ENCODE data around the gene SNAPC5. TPM values are rescaled to one million over a fixed set of nuclear protein-coding genes. Genes with fewer than 3 reads are reported as not detected.

Gene SNAPC5
- total and polyA plus RNA-seq, 2 of the 4 experiments (the other 2 are of a cell fraction) = 25.9 to 26.3 TPM

DNA sequence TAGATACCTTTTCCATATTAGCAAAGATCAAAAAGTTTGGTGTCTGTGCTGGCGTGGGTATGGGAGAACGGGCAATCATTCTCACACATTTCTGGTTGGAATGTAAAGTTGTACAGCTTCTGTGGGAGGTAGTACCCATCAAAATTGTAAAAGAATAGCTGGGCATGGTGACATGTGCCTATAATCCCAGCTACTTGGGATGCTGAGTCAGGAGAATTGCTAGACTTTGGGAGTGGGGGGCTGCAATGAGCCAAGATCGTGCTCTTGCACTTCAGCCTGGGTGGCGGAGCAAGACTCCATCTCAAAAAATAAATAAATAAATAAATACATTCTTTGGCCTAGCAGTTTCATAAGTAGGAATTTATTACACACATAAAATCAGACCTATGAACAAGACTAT, 45.3 kb upstream of the SNAPC5 start:
- TF ChIP-seq FOS (IDR thresholded peaks at IDR 0.05; ENCODE audit: low read depth, low read length) (no peak), MAFK (IDR thresholded peaks at IDR 0.05; ENCODE audit: low read depth, low read length) (0 out of 2 replicates have a peak, but pooled peaks have one; percentile 16), POLR2A (IDR thresholded peaks at IDR 0.05; ENCODE audit: low read depth, low read length) (no peak)
- TF ChIP-seq, protein P1, sequence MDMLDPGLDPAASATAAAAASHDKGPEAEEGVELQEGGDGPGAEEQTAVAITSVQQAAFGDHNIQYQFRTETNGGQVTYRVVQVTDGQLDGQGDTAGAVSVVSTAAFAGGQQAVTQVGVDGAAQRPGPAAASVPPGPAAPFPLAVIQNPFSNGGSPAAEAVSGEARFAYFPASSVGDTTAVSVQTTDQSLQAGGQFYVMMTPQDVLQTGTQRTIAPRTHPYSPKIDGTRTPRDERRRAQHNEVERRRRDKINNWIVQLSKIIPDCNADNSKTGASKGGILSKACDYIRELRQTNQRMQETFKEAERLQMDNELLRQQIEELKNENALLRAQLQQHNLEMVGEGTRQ (IDR thresholded peaks at IDR 0.05; ENCODE audit: low read depth, low read length) = no peak
- TF ChIP-seq, protein P2, sequence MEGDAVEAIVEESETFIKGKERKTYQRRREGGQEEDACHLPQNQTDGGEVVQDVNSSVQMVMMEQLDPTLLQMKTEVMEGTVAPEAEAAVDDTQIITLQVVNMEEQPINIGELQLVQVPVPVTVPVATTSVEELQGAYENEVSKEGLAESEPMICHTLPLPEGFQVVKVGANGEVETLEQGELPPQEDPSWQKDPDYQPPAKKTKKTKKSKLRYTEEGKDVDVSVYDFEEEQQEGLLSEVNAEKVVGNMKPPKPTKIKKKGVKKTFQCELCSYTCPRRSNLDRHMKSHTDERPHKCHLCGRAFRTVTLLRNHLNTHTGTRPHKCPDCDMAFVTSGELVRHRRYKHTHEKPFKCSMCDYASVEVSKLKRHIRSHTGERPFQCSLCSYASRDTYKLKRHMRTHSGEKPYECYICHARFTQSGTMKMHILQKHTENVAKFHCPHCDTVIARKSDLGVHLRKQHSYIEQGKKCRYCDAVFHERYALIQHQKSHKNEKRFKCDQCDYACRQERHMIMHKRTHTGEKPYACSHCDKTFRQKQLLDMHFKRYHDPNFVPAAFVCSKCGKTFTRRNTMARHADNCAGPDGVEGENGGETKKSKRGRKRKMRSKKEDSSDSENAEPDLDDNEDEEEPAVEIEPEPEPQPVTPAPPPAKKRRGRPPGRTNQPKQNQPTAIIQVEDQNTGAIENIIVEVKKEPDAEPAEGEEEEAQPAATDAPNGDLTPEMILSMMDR (conservative IDR thresholded peaks at IDR 0.05; ENCODE audit: low read depth, low read length) = no peak
- H3K4me2 ChIP-seq (ENCODE audit: low read depth, low read length) = no peak overlapping the region
- H3K18ac ChIP-seq (ENCODE audit: low read depth, low read length) = no peak overlapping the region
- no peak overlapping the region for H3K14ac ChIP-seq (replicated peaks; ENCODE audit: low read depth, low read length)
- H2AK5ac ChIP-seq (ENCODE audit: low read depth, low read length) = no peak overlapping the region
- H2BK15ac ChIP-seq (ENCODE audit: low read depth, low read length) = no peak overlapping the region
- H3K4me3 ChIP-seq (ENCODE audit: insufficient read depth, low read depth, low read length) = no peak overlapping the region
- H3K23ac ChIP-seq (ENCODE audit: low read depth, low read length) = no peak overlapping the region
- no peak overlapping the region for H3K4ac ChIP-seq (ENCODE audit: low read depth, low read length)
- no CpG with 5 or more reads among the region's 4 CpGs for WGBS, 2 experiments (ENCODE audit: extremely low coverage in 2 of 2, insufficient read length in 1 of 2)
- no peak overlapping the region for H4K91ac ChIP-seq (ENCODE audit: insufficient read depth, low read depth, low read length)
- no peak overlapping the region for H2BK20ac ChIP-seq (ENCODE audit: low read depth, low read length)
- H2BK120ac ChIP-seq (ENCODE audit: low read depth, low read length) = no peak overlapping the region
- no peaks in the 10 kb centered on the region for H3K27me3 ChIP-seq (ENCODE audit: control insufficient read depth, insufficient read depth, low read length)
- no peak for DNase-seq
- BruUV-seq (replicated peaks) = no TSS peak
- peaks cover 1% of the 10 kb centered on the region; the same call in 1 of the 2 replicates for H3K36me3 ChIP-seq (ENCODE audit: control insufficient read depth, insufficient read depth, low read length)
- H3K9me1 ChIP-seq (ENCODE audit: insufficient read depth, low read length) = no peaks in the 10 kb centered on the region; the same call in 1 of the 2 replicates
- no peak for ATAC-seq (ENCODE audit: low read depth)
- intact Hi-C loops (cut with micrococcal nuclease) = no loop called here
- CTCF ChIA-PET = no interaction called here
- POLR2A ChIA-PET (ENCODE audit: unreplicated experiment) = no interaction called here
- no peak overlapping the region for H3K56ac ChIP-seq (ENCODE audit: extremely low read depth, insufficient read depth, low read length)
- no peak overlapping the region for H4K8ac ChIP-seq (ENCODE audit: low read depth in 2 of 2, low read length in 2 of 2)
- no peaks in the 10 kb centered on the region for H3K9me3 ChIP-seq (ENCODE audit: control insufficient read depth, insufficient read depth, low read length)
- peak overlapping the region; percentile 51 for H2AFZ ChIP-seq (replicated peaks; ENCODE audit: low read length, poor library complexity)
- H3K79me1 ChIP-seq (ENCODE audit: low read depth in 1 of 2, low read length in 2 of 2) = no peaks in the 10 kb centered on the region
- in situ Hi-C loops (cut with MboI; ENCODE audit: low sequenced_read_pairs) = no loop called here
- no peak overlapping the region for H3K9ac ChIP-seq (ENCODE audit: low read depth, low read length)
- H4K5ac ChIP-seq (ENCODE audit: low read depth, low read length) = no peak overlapping the region
- H2AK9ac ChIP-seq (replicated peaks; ENCODE audit: low read depth, low read length, poor library complexity) = no peak overlapping the region
- dilution Hi-C loops (cut with HindIII; ENCODE audit: low sequenced_read_pairs, unreplicated experiment) = no loop called here
- H3K27ac ChIP-seq (ENCODE audit: insufficient read depth, low read length) = no peak overlapping the region
- H2BK5ac ChIP-seq (ENCODE audit: low read depth, low read length, poor library complexity, severe bottlenecking) = no peak overlapping the region
- no peaks in the 10 kb centered on the region for H3K4me1 ChIP-seq (ENCODE audit: control insufficient read depth, insufficient read depth, low read length)
- no peaks in the 10 kb centered on the region for H4K20me1 ChIP-seq (ENCODE audit: insufficient read depth, low read length)

Data from IMR-90 (cell line).